Stimulated activated CD4-positive, alpha-beta T cell treated with anti-CD3 and anti-CD28 coated beads, Interleukin-1b, Interleukin-23, amount 100 ng/mL, for 24 hours (primary cell): ENCODE results near the gene FBN2.

ENCODE experiments used
- DNase-seq, 4 experiments: peaks; one replicate each; pipeline ENCODE4 v3.0.0-alpha.2; 2020; ENCODE audit warnings: low read depth in 4 of 4, low spot score in 1 of 4

FBN2 gene

DNA sequence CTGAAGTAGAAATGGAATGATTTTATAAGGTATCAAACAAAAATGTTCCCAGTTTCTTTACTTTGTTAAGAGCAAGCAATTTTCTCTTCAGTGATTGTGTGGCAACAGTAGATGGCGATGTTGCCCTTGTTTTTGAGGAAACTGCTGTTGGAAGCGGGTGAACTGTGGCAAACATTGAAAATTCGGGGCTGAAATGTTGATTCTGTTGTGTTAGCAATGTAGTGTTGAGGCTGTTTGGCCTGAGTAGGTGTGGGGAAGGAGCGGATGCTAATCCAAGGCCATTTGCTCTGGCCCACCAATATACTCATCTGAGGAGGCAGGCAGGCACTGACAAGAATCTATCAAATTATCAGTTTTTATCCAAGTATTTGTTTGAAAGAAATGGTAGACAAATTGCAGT lies 324.7 kb downstream of the FBN2 start:
- peak in 1 of 4 experiments; percentile 13 for DNase-seq

DNA sequence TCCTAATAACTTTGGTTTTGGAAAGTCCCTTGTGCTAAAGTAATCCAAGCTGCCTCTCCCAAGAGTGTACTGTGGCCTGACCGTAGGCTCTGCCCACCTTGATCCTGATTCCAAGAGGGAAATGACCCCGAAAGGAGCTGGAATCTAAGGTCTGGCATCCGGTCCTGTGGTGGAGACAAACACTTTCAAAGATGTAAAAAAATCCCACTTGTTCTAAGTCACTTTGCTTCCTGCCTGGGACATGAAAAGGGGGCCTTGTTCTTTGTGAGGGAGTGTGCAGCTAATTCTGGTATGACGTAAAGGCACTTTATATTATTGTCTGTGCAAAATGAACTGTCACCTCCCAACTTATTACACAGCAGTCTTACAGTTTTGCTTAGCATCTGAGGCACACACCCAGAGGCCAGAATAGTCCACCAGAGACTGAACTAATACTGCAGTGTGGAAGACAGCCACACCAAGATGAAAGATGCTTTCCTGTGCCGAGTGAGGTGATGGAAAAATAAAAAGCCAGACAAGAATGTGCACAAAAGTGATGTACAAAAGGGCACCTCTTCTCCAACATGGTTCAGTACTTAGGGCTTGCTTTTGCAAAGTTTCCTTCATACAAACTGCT lies 325.7 kb downstream of the FBN2 start:
- DNase-seq = no peak

DNA sequence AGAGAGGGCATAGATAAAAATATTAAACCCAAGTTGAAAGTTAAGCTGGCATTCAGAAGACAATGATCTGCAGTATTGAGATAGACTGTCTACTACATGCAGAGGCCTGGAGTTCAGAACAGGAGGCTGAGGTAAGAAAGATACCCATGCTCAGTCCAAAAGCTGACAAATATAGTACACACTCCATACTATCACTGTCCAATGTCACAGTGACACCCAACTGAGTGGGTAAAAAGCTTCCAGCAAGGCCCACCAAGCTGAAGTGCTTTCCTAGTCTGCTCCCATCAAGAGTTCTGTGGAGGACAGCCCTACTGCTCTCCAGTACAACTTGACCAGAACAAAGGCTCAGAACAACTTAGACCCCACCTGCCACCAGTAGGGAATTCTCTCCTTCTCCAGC lies 329.6 kb downstream of the FBN2 start:
- no peak for DNase-seq
